ENCODE data around the gene TK1. TPM values are rescaled to one million over a fixed set of nuclear protein-coding genes. Genes with fewer than 3 reads are reported as not detected.
"Not testable (repeated sequence)": the region's sequence is repeated elsewhere in the genome, so short reads cannot be mapped to it uniquely, and the experiment has no call there.

TK1 gene
- 66.7 and 69.0 TPM in 2 replicates for total RNA-seq

GRCh38 chr17:78186692-78187595 is at the start of gene TK1, which contains the start of gene AFMID:
Gene TK1 (minus strand): TSS chr17:78187052. CDS start chr17:78186994, 58 bp downstream.
Gene AFMID (plus strand): TSS chr17:78187362. CDS start chr17:78187371, 9 bp downstream.
- Mint-ChIP-seq H3K4me1 (peaks cover 32% of the 10 kb centered on the region), H3K4me3 (peak within 1 kb of the TSS; percentile 86), H3K9me3 (no peaks in the 10 kb centered on the region), H3K36me3 (ENCODE audit: low read depth) (peaks cover 17% of the 10 kb centered on the region), H3K27ac (peak within 1 kb of the TSS; percentile 76), H3K27me3 (no peaks in the 10 kb centered on the region)
- DNase-seq, result peak; percentile 97
- intact Hi-C loops (cut with micrococcal nuclease), result loop anchor here (1.0 kb wide), 3 partner anchors 18 to 47 kb away; partner anchors contain the start of gene BIRC5

GRCh38 chr17:78235885-78236284 is 49.0 kb upstream of the TK1 start:
- Mint-ChIP-seq H3K4me3 (no peak overlapping the region), H3K27ac (no peak overlapping the region), H3K4me1 (peaks cover 8% of the 10 kb centered on the region), H3K27me3 (peaks cover 21% of the 10 kb centered on the region), H3K9me3 (no peaks in the 10 kb centered on the region), H3K36me3 (ENCODE audit: low read depth) (no peaks in the 10 kb centered on the region)
- intact Hi-C loops (cut with micrococcal nuclease), result no loop called here
- DNase-seq, result no peak

- H3K9me3 Mint-ChIP-seq; H3K27ac Mint-ChIP-seq; H3K4me1 Mint-ChIP-seq; intact Hi-C loops (cut with micrococcal nuclease); DNase-seq; H3K36me3 Mint-ChIP-seq (ENCODE audit: low read depth); H3K4me3 Mint-ChIP-seq: not testable (repeated sequence)
- peaks cover 30% of the 10 kb centered on the region for H3K27me3 Mint-ChIP-seq
Measured at GRCh38 chr17:78235022-78235421, 48.2 kb upstream of the TK1 start.

- DNase-seq, result no peak
- Mint-ChIP-seq H3K4me3 (no peak overlapping the region), H3K27ac (no peak overlapping the region), H3K36me3 (ENCODE audit: low read depth) (no peaks in the 10 kb centered on the region), H3K9me3 (no peaks in the 10 kb centered on the region), H3K4me1 (peaks cover 8% of the 10 kb centered on the region), H3K27me3 (peaks cover 34% of the 10 kb centered on the region)
- intact Hi-C loops (cut with micrococcal nuclease), result no loop called here
Measured at GRCh38 chr17:78234261-78234865, 47.5 kb upstream of the TK1 start.

- no peak overlapping the region for H3K4me3 Mint-ChIP-seq
- intact Hi-C loops (cut with micrococcal nuclease), result no loop called here
- H3K27me3 Mint-ChIP-seq, result peaks cover 36% of the 10 kb centered on the region
- H3K36me3 Mint-ChIP-seq (ENCODE audit: low read depth), result no peaks in the 10 kb centered on the region
- no peak for DNase-seq
- H3K9me3 Mint-ChIP-seq, result no peaks in the 10 kb centered on the region
- H3K4me1 Mint-ChIP-seq, result peaks cover 8% of the 10 kb centered on the region
- H3K27ac Mint-ChIP-seq, result no peak overlapping the region
Measured at GRCh38 chr17:78233678-78234077, 46.8 kb upstream of the TK1 start.

- no peak for DNase-seq
- no peaks in the 10 kb centered on the region for H3K36me3 Mint-ChIP-seq (ENCODE audit: low read depth)
- no peak overlapping the region for H3K4me3 Mint-ChIP-seq
- peaks cover 8% of the 10 kb centered on the region for H3K4me1 Mint-ChIP-seq
- intact Hi-C loops (cut with micrococcal nuclease), result no loop called here
- H3K9me3 Mint-ChIP-seq, result no peaks in the 10 kb centered on the region
- peaks cover 36% of the 10 kb centered on the region for H3K27me3 Mint-ChIP-seq
- no peak overlapping the region for H3K27ac Mint-ChIP-seq
Measured at GRCh38 chr17:78232859-78233173, 46.0 kb upstream of the TK1 start.

GRCh38 chr17:78231991-78232858 is 45.4 kb upstream of the TK1 start:
- no peaks in the 10 kb centered on the region for H3K9me3 Mint-ChIP-seq
- peak; percentile 83 for DNase-seq
- H3K36me3 Mint-ChIP-seq (ENCODE audit: low read depth), result no peaks in the 10 kb centered on the region
- no peak overlapping the region for H3K27ac Mint-ChIP-seq
- peaks cover 10% of the 10 kb centered on the region for H3K4me1 Mint-ChIP-seq
- peaks cover 37% of the 10 kb centered on the region for H3K27me3 Mint-ChIP-seq
- peak overlapping the region; percentile 52 for H3K4me3 Mint-ChIP-seq
- intact Hi-C loops (cut with micrococcal nuclease), result no loop called here

GRCh38 chr17:78230996-78231935 is 44.4 kb upstream of the TK1 start, which contains the start of gene TMEM235:
Gene TMEM235 (plus strand): TSS chr17:78231631. CDS start chr17:78232024, 393 bp downstream.
- no peak within 1 kb of the TSS for H3K27ac Mint-ChIP-seq
- no peaks in the 10 kb centered on the region for H3K9me3 Mint-ChIP-seq
- H3K36me3 Mint-ChIP-seq (ENCODE audit: low read depth), result no peaks in the 10 kb centered on the region
- intact Hi-C loops (cut with micrococcal nuclease), result no loop called here
- H3K4me3 Mint-ChIP-seq, result peak within 1 kb of the TSS; percentile 52
- peaks cover 10% of the 10 kb centered on the region for H3K4me1 Mint-ChIP-seq
- H3K27me3 Mint-ChIP-seq, result peaks cover 37% of the 10 kb centered on the region
- no peak for DNase-seq

- Mint-ChIP-seq H3K9me3 (no peaks in the 10 kb centered on the region), H3K4me3 (no peak overlapping the region), H3K27me3 (peaks cover 37% of the 10 kb centered on the region), H3K36me3 (ENCODE audit: low read depth) (peaks cover 2% of the 10 kb centered on the region), H3K4me1 (peaks cover 10% of the 10 kb centered on the region), H3K27ac (no peak overlapping the region)
- intact Hi-C loops (cut with micrococcal nuclease), result no loop called here
- DNase-seq, result peak; percentile 53
Measured at GRCh38 chr17:78230252-78230962, 43.6 kb upstream of the TK1 start.

- H3K9me3 Mint-ChIP-seq, result no peaks in the 10 kb centered on the region
- H3K36me3 Mint-ChIP-seq (ENCODE audit: low read depth), result peaks cover 19% of the 10 kb centered on the region
- no peak overlapping the region for H3K27ac Mint-ChIP-seq
- no peak overlapping the region for H3K4me3 Mint-ChIP-seq
- H3K4me1 Mint-ChIP-seq, result peaks cover 10% of the 10 kb centered on the region
- peaks cover 33% of the 10 kb centered on the region for H3K27me3 Mint-ChIP-seq
- intact Hi-C loops (cut with micrococcal nuclease), result no loop called here
- no peak for DNase-seq
Measured at GRCh38 chr17:78228176-78228575, 41.3 kb upstream of the TK1 start.

GRCh38 chr17:78227455-78227916 is 40.6 kb upstream of the TK1 start:
- H3K9me3 Mint-ChIP-seq, result no peaks in the 10 kb centered on the region
- H3K36me3 Mint-ChIP-seq (ENCODE audit: low read depth), result peaks cover 23% of the 10 kb centered on the region
- peaks cover 5% of the 10 kb centered on the region for H3K4me1 Mint-ChIP-seq
- H3K27me3 Mint-ChIP-seq, result peaks cover 28% of the 10 kb centered on the region
- no peak overlapping the region for H3K27ac Mint-ChIP-seq
- peak; percentile 53 for DNase-seq
- intact Hi-C loops (cut with micrococcal nuclease), result no loop called here
- H3K4me3 Mint-ChIP-seq, result no peak overlapping the region

GRCh38 chr17:78226759-78227454 is 40.1 kb upstream of the TK1 start:
- H3K27ac Mint-ChIP-seq, result no peak overlapping the region
- intact Hi-C loops (cut with micrococcal nuclease), result no loop called here
- H3K4me3 Mint-ChIP-seq, result no peak overlapping the region
- peaks cover 22% of the 10 kb centered on the region for H3K27me3 Mint-ChIP-seq
- H3K9me3 Mint-ChIP-seq, result no peaks in the 10 kb centered on the region
- peaks cover 23% of the 10 kb centered on the region for H3K36me3 Mint-ChIP-seq (ENCODE audit: low read depth)
- peaks cover 2% of the 10 kb centered on the region for H3K4me1 Mint-ChIP-seq
- DNase-seq, result no peak
